HFFc6 (cell line): ENCODE data around the gene RPS10. TPM values are rescaled to one million over a fixed set of nuclear protein-coding genes. Genes with fewer than 3 reads are reported as not detected.

Experiments
- DNase-seq: peaks from one replicate; pipeline ENCODE4 v3.0.0-alpha.2; 2018
- H3K27ac Mint-ChIP-seq: 2 replicates; pipeline ENCODE4 v1.8.0; 2020; ENCODE audit warnings: mild to moderate bottlenecking, mixed read lengths
- H3K27me3 Mint-ChIP-seq: 2 replicates; pipeline ENCODE4 v1.8.0; 2021; ENCODE audit warnings: mild to moderate bottlenecking, moderate library complexity, mixed read lengths; ENCODE audit not compliant: insufficient read depth
- H3K36me3 Mint-ChIP-seq: 2 replicates; pipeline ENCODE4 v1.8.0; 2021; ENCODE audit warnings: low read depth, mixed read lengths
- H3K4me1 Mint-ChIP-seq: 2 replicates; pipeline ENCODE4 v1.8.0; 2020; ENCODE audit warnings: low read depth, mixed read lengths
- H3K4me3 Mint-ChIP-seq: 2 replicates; pipeline ENCODE4 v1.8.0; 2020; ENCODE audit warnings: mild to moderate bottlenecking, moderate library complexity, mixed read lengths
- H3K9me3 Mint-ChIP-seq: 2 replicates; pipeline ENCODE4 v1.8.0; 2020; ENCODE audit warnings: mild to moderate bottlenecking, mixed read lengths
- total RNA-seq, 6 experiments: library from RNA; stranded (reverse); fragmentation: NEBNext Ultra II Directional; extraction: Animal tissue kit (Norgen Biotek cat#: 25700); gene quantifications; 2 replicates in 1 of 6; 3 replicates in 5 of 6; pipeline ENCODE4 v1.2.3, GENCODE V29; 2021
- TF ChIP-seq, protein P1 (sequence below): fragments of 200-600 bp; sonication (generic); IDR thresholded peaks from 2 replicates; pipeline ENCODE4 v1.5.0; 2021; ENCODE audit warnings: antibody characterized with exemption, mild to moderate bottlenecking

The RPS10 gene
- total RNA-seq, 6 experiments from 2014 or later = 1,585 to 1,769 (median 1,649) TPM

DNA sequence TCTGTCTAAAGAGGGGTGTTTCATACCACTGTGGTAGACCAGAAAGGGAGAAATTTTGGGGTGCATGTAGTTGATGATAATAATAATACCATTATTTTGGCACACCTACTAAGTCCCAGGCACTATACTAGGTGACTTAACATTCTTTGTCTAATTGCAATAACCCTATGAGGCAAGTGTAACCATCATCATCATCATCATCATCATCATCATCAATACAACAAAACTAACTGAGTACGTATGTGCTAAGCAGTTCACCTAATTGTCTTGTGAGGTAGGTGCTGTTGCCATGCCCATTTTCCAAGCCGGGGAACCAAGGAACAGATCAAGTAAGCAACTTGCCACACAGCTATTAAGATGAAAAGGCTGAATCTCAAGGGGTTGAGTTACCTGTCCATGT, 37.4 kb upstream of the RPS10 start:
- DNase-seq = no peak
- Mint-ChIP-seq H3K9me3 (no peaks in the 10 kb centered on the region), H3K4me1 (peaks cover 15% of the 10 kb centered on the region), H3K27me3 (peaks cover 9% of the 10 kb centered on the region), H3K27ac (no peak overlapping the region), H3K4me3 (no peak overlapping the region), H3K36me3 (no peaks in the 10 kb centered on the region)
- TF ChIP-seq, protein P1, sequence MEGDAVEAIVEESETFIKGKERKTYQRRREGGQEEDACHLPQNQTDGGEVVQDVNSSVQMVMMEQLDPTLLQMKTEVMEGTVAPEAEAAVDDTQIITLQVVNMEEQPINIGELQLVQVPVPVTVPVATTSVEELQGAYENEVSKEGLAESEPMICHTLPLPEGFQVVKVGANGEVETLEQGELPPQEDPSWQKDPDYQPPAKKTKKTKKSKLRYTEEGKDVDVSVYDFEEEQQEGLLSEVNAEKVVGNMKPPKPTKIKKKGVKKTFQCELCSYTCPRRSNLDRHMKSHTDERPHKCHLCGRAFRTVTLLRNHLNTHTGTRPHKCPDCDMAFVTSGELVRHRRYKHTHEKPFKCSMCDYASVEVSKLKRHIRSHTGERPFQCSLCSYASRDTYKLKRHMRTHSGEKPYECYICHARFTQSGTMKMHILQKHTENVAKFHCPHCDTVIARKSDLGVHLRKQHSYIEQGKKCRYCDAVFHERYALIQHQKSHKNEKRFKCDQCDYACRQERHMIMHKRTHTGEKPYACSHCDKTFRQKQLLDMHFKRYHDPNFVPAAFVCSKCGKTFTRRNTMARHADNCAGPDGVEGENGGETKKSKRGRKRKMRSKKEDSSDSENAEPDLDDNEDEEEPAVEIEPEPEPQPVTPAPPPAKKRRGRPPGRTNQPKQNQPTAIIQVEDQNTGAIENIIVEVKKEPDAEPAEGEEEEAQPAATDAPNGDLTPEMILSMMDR = no peak

- no peak for DNase-seq
Measured at GRCh38 chr6:34462551-34462971, 36.7 kb upstream of the RPS10 start.

DNA sequence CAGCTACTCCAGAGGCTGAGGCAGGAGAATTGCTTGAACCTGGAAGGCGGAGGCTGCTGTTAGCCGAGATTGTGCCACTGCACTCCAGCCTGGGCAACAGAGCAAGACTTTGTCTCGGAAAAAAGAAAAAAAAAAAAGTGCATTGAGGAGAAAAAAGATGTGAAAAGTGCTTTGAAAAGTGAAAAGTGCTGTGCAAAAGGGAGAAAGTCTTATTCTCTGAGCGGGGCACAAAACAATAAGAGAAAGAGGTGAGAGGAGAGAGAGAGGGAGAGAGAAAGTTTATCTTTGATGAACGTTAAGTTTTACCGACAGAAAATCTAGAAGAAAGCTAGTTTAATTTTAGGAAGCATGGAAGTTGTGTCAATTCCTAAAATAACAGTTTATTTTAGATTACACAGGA, 36.1 kb upstream of the RPS10 start:
- Mint-ChIP-seq H3K36me3 (no peaks in the 10 kb centered on the region), H3K27ac (no peak overlapping the region; the same call in 1 of the 2 replicates), H3K4me3 (no peak overlapping the region), H3K9me3 (no peaks in the 10 kb centered on the region), H3K4me1 (peaks cover 15% of the 10 kb centered on the region), H3K27me3 (peaks cover 9% of the 10 kb centered on the region)
- no peak for DNase-seq
- TF ChIP-seq, protein P1 = no peak

More at GRCh38 chr6:34462551-34462971, 36.7 kb upstream of the RPS10 start:
- Mint-ChIP-seq H3K27ac (no peak overlapping the region), H3K27me3 (peaks cover 9% of the 10 kb centered on the region), H3K36me3 (no peaks in the 10 kb centered on the region), H3K4me1 (peaks cover 15% of the 10 kb centered on the region), H3K9me3 (no peaks in the 10 kb centered on the region), H3K4me3 (no peak overlapping the region)
- TF ChIP-seq, protein P1 = no peak

DNA sequence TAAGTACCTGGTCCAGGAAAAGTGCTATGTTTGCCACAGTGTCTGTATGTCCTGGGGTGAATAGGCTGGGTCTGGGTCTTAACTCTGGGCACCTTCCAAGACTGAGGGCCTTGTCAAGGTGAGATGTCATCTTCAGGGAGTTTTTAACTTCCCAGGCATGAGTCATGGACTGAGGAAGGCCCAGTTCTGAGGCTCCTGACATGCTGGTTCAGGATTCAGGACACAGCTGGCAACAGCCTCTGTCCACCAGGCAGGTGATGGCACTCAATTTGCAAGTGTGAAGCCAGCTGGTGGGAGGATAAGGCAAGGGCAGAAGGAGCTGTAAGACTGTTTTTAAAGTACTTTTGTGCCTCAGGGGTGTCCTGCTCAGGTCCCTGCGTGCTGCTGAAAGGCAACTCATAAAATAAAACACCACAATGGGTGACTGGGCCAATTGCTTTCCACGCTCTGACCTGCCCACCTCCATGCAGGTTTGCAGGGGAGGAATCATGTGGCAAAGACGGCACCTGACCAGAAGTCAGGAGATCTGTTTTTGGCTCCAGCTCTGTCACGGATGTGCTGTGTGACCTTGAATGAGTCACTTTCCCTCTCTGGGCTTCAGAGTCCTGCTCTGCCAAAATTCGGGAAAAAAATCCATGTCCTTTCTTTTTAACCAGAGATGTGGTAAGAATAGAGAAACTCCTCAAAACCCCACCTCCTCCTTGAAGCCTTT, 35.1 kb upstream of the RPS10 start:
- no peak for DNase-seq
- Mint-ChIP-seq H3K4me3 (no peak overlapping the region), H3K36me3 (no peaks in the 10 kb centered on the region), H3K9me3 (no peaks in the 10 kb centered on the region), H3K27me3 (peaks cover 7% of the 10 kb centered on the region), H3K27ac (no peak overlapping the region), H3K4me1 (peaks cover 15% of the 10 kb centered on the region)
- TF ChIP-seq, protein P1 = no peak

DNA sequence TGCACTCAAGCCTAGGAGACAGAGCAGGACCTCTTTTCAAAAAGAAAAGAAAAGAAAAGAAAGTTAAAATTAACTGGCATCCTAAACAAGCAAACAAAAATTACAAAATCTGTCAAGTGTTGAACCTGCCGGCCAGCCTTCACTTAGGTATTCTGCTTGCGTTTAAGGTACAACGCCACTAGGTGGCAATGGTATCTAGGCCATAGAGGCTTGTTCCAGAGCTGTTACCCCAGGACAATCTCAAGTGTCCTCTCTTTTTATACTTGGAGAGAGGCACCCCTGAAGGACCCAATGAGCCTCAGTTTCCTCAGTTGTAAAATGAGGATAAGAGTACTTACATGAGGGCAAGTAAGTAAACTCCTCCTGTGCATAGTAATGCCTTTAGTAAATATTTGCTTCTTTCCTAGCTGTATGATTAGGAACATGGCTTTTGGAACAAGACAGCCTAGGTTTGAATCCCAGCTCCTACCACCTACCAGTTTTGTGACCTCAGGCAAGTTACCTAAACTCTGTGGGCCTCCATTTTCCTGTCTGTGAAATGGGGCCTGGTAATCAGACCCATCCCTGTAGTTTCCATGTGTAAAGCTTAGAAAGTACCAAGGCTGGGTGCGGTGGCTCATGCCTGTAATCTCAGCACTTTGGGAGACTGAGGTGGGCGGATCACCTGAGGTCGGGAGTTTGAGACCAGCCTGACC, 34.2 kb upstream of the RPS10 start:
- Mint-ChIP-seq H3K4me1 (peaks cover 15% of the 10 kb centered on the region), H3K4me3 (no peak overlapping the region)
- DNase-seq = no peak

More for the DNA sequence above, 34.2 kb upstream of the RPS10 start:
- H3K9me3 Mint-ChIP-seq = no peaks in the 10 kb centered on the region
- no peaks in the 10 kb centered on the region for H3K36me3 Mint-ChIP-seq
- no peak overlapping the region for H3K27ac Mint-ChIP-seq
- TF ChIP-seq, protein P1 = peak; percentile 77
- H3K27me3 Mint-ChIP-seq = peaks cover 7% of the 10 kb centered on the region
